Measurements from ENCODE around the gene ARID1B.

ARID1B gene

DNA sequence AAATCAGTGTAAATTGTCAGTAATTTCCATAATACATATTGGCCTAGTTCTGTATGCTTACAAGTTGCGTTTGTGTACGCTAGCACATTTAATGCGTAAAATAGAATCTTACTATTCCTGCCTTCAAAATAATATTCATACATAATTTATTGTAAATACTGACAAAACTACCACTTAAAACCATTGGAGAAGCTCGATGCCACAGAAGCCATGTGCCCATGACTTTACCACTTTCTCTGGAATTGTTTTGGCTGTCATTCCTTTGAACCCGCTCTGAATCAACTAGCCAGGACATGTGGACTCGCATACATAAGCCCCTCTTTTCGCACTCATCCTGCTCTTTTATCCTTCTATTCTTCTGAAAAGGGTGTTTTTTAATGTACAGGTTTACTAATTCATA, 394.6 kb downstream of the ARID1B start:
- no peak for DNase-seq

- no peak for DNase-seq
These were observed 395.1 kb downstream of the ARID1B start for GRCh38 chr6:157172231-157172701.

DNA sequence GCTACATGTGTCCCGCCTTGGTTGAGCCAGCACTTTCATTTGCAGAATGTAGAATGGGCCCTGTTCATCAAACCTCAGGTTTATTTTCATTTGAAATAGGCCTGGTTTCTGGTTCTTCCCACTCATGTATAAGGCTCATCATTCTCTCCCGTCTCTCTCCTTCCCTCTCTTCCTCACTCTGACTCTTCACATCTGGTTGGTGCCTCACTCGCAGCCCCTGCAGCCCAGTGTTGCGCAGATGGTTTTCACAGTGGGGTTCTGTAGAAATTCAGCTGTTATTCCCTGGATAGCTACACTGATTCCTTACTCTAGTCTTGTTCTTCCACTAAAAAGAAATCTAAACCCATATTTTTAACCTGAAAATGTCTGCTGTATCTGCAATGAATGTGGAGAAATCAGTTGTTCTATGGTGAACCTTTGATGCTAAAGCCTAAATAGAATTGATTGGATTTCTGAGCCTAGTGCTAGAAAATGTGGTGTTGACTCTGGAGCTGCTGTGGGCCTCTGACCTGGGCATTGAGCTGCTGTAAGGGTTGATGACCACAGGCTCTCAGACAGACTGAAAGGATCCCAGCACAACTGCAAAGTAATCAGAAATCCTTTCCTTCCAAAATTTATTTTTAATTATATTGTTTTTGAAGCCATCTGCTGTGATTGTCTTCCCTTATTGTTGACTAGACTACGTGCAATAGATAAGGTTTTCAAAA, 395.8 kb downstream of the ARID1B start:
- no peak for DNase-seq

- no peak for DNase-seq
These were observed 396.6 kb downstream of the ARID1B start for GRCh38 chr6:157173776-157174175.

DNA sequence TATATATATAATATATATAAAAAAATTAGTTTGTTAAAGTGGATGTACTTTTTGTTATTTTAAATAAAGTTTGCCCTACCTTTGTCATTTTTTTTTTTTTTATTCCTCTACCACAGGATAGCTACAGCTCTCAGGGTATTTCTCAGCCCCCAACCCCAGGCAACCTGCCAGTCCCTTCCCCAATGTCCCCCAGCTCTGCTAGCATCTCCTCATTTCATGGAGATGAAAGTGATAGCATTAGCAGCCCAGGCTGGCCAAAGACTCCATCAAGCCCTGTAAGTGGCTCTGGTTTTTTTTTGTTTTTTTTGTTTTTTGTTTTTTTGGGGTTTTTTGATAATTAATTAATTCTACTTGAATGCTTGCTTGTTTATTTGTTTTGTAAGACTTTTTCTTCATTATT, 397.6 kb downstream of the ARID1B start:
- no peak for DNase-seq

GRCh38 chr6:157177731-157178336, 400.7 kb downstream of the ARID1B start:
- no peak for DNase-seq

- DNase-seq: no peak
These were observed 404.5 kb downstream of the ARID1B start for GRCh38 chr6:157181649-157182048.

GRCh38 chr6:157182503-157183264, 405.5 kb downstream of the ARID1B start:
- no peak for DNase-seq

DNA sequence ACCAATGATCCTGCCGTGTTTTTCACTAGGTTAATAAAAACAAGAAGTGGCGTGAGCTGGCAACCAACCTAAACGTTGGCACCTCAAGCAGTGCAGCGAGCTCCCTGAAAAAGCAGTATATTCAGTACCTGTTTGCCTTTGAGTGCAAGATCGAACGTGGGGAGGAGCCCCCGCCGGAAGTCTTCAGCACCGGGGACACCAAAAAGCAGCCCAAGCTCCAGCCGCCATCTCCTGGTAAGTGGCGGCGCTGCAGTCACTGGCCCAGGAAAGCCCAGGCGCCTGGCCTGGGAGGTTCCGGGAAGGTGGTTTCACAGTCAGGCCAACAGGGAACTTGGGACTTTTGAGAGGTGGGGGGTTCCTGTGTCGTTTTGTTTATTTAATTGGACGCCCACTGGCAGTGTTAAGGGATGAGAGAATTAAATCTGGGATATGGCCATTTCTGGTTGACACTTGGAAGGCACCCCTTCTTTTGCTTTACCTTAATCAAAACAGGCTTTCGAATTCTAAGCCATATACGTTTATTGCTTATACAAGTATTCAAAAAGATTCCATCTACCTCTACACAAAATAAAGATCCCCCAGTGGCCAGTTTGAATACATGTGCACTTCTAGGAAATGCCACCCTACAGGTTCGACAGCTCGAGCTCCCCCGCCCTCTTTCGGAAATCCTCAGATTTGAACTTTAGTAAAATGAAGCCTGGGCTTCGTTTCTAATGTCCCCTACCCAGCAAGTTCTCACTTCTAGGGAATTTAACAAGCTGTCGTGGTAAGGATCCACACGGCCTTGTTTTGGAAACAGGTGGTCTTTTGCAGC, 407.2 kb downstream of the ARID1B start:
- DNase-seq: peak; percentile 40 to 55

DNA sequence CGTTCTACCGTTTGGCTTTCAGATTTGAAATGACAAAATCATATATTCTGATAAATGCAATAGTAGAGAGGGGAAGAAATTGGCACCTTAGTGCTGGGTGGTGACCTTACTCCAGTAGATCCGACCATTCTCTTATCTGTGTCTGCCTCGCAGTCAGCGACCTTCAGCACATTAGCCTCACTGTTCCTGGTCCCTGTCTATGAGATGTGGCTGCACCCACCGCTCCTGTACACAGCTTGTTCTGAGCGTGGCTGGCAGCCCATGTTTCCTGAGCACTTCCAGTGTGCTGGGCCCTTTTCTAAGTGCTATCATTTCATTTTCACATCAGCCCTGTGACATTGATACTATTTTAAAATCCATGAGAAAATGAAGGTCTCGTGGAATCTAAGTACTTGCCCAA, 408.0 kb downstream of the ARID1B start:
- no peak for DNase-seq

- DNase-seq: no peak
These were observed 408.8 kb downstream of the ARID1B start for GRCh38 chr6:157185986-157186385.

- no peak for DNase-seq
These were observed 409.6 kb downstream of the ARID1B start for GRCh38 chr6:157186785-157187181.

DNA sequence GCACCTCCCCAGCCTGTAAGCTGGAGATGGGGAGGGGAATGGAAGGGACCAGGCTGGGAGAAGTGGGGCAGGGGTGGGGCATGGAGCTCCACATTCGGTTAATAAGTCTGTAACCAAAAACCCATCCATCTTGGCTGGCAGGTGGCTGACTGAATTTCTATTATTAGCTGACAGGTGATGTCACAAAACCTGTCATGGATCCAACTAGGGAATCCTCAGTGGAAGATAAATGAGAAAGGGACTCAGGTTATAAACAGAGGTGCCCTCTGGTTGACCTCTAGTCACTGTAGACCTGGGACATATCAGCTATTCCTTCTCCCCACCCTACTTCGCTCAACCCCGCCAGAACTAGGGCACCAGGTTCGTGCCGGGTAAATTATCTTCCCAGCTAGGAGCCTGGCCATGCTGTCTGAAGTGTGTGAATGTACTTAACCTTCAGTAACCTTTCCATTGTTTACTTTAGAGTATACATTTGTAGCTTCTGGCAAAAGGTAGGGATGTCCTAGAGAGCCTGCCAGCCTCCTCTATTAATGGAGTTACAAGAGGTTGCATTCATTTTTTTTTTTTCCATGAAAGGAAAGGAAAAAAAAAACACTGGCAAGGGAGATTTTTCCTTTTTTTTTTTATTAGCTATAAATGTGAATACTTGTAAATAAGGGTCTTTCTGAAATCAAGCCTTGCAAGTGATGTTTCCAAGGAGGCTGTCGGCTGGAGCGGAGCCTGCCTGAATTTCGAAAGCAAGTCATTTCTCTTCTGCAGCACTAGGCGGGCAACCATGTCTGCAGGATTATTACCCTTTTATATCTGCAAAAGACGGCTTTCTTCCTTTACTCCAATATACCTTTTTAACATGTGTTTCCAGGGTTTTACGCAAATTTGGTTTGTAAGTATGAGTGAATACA, 410.3 kb downstream of the ARID1B start:
- no peak for DNase-seq

DNA sequence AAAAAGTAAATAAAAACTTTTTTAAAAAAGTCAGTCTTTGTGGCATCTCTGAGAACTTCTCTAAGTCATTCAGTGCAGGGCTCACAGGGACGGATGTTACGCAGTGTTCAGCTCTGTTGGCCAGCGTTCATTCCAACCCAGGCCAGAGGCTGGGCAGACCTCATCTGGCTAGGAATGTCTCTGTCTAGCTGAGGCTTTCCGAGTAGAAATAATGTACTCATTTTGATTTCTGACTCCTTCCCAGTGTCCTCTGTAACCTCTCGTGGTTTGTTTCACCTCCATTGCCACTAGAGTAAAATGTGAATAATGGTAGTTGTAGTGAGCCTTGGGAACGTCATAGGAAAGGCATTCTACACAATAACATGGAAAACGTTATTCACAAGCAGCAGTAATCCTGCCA, 411.0 kb downstream of the ARID1B start:
- no peak for DNase-seq

DNA sequence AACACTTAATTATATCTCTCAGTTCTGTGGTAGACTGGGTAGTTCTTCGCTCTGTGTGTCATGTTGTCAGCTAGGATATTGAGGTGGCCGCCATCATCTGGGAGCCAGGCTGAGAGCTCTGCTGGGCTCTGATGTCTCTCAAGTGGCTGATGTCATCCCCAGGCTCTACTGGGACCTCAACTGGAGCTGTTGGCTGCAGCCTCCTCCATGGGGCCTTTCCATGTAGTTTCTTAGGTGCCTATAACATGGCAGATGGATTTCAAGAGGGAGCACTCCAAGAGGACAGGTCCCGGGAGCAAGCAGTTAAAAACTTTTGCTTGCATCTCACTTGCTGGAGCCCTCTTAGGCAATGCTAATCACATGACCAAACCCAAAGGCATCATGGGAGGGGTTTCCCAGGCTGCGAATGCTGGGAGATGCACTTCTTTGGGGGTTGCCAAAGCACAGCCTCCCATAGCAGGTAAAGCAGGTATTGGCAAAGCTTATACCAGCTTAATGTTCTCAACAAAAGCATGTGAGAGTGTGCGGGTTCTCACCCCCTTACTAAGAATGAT, 416.3 kb downstream of the ARID1B start:
- DNase-seq: no peak

DNA sequence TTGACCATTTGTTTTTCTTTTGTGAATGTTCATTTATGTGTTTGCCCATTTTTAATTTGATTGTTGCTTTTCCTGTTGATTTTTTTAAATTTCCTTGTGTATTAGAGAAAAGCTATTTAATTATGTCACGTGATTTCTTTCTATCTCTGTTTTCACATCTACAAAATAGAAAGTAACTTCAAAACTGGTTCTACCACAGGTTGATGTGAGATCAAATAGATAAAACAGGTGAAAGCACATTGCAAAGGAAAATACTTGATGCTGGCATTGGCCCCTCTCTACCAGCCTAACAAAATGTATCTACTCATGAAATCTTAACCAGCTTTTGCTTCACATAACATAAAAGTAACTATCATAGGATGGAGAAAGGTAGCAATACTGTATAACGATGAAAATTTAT, 416.9 kb downstream of the ARID1B start:
- no peak for DNase-seq

GRCh38 chr6:157194643-157195042, 417.5 kb downstream of the ARID1B start:
- DNase-seq: no peak

DNA sequence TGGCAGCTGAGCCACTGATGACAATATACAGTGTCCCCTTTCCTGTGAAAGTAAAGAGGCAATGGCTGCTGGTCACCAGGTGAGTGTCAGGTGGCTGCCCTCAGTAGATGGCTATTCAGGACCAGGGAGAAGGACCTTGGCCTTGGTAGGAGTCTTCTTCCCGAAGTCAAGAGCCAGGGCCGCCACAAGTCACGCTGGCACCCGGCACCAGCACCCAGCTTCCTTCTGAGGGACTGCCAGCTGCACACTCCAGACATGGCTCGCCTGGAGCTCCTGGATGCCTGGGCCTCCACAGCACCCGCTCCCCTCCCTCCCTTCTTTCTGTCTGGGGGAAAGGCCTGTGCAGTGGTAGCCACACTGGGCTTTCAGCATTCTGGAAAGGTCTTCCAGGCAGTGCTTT, 419.2 kb downstream of the ARID1B start:
- DNase-seq: no peak

- no peak for DNase-seq
These were observed 421.5 kb downstream of the ARID1B start for GRCh38 chr6:157198425-157199279.

DNA sequence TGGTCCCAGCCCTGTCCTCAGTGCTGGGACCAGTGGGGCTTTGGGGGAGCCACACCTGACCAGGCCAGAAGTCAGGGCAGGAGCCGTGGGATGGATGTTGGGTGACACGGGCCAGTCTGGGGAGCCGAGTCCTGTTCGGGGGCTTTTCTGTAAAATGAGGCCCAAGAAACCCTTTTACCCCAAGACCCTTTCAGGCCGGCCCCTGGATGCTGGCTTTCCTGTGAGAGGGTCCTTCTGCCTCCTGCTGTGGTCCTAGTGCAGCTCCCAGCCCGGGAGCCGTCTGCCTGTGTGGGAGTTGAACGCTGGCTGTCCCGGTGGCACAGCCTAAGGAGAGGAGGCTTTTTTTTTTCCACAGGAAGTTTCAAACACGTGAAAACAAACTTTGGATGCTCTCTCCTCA, 422.9 kb downstream of the ARID1B start:
- no peak for DNase-seq

DNA sequence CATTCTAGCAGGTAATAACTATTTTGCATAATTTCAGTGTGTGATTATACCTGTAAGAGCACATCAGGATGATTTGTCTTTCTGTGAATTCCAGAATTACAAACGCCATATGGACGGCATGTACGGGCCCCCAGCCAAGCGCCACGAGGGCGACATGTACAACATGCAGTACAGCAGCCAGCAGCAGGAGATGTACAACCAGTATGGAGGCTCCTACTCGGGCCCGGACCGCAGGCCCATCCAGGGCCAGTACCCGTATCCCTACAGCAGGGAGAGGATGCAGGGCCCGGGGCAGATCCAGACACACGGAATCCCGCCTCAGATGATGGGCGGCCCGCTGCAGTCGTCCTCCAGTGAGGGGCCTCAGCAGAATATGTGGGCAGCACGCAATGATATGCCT, 423.4 kb downstream of the ARID1B start:
- DNase-seq: no peak
